ENCODE results near the gene CCNT2. TPM values are rescaled to one million over a fixed set of nuclear protein-coding genes. Genes with fewer than 3 reads are reported as not detected.

Gene CCNT2
- total RNA-seq, 4 donors from 2014 or later, result 16.1 to 29.1 (median 20.5) TPM

DNA sequence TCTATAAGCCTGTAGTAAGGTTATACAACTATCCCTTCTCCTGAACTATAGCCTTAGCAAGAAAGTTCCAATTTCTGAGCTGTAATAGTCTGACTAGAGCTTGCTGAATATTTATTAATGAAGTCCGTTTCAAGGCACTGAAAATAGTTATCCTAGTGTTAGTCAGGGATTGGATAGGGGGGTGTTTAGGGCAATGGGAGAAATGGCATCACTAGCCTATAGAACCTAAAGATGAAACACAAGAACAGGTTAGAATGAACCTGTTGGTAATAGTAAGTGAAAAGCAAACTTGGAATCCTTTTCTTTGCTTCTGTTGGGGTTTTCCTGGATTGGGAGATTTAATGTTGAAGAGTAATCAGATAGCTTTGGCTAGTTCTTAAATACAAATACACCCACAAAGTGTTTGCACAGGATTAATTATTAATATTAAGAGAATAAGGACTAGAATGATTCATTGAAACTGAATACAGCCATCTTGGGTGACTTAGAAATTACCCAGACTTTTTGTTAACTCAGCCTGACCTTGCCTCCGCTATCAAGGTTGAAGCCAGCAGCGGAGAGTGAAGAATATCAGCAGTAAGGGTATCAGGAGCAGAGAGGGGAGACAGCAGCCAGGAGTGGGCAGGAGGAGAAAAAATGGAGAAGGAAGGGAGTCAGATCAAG is 14.4 kb downstream of the CCNT2 start:
- 91% methylated on average over 3 of the region's 3 CpGs for WGBS

GRCh38 chr2:134933732-134934131 is 15.1 kb downstream of the CCNT2 start:
- TF ChIP-seq EP300 (IDR thresholded peaks at IDR 0.05) (no peak), CTCF (IDR thresholded peaks at IDR 0.05) (no peak), POLR2A (IDR thresholded peaks at IDR 0.05; ENCODE audit: low read depth) (no peak), POLR2AphosphoS5 (IDR thresholded peaks at IDR 0.05) (no peak)
- 100% methylated on average over 1 of the region's 1 CpG for WGBS
- Histone ChIP-seq H3K4me3 (no peak overlapping the region), H3K4me1 (peaks cover 22 to 74% (median 64%) of the 10 kb centered on the region in 4 donors), H3K9me3 (no peaks in the 10 kb centered on the region), H3K27ac (replicated peaks in 1 of 4) (no peak overlapping the region), H3K36me3 (peaks cover 4 to 20% (median 14%) of the 10 kb centered on the region in 4 donors), H3K27me3 (no peaks in the 10 kb centered on the region)
- no peak for DNase-seq (ENCODE audit: extremely low spot score)
- intact Hi-C loops (cut with DNase I), result no loop called here

More for the DNA sequence above, 14.4 kb downstream of the CCNT2 start:
- no peaks in the 10 kb centered on the region for H3K9me3 ChIP-seq
- H3K4me3 ChIP-seq, result no peak overlapping the region
- TF ChIP-seq POLR2A (IDR thresholded peaks at IDR 0.05; ENCODE audit: low read depth) (no peak), EP300 (IDR thresholded peaks at IDR 0.05) (no peak), POLR2AphosphoS5 (IDR thresholded peaks at IDR 0.05) (no peak), CTCF (IDR thresholded peaks at IDR 0.05) (no peak)
- DNase-seq (ENCODE audit: extremely low spot score), result no peak
- intact Hi-C loops (cut with DNase I), result no loop called here
- peaks cover 22 to 81% (median 70%) of the 10 kb centered on the region in 4 donors for H3K4me1 ChIP-seq
- H3K27me3 ChIP-seq, result no peaks in the 10 kb centered on the region
- H3K36me3 ChIP-seq, result peaks cover 0 to 13% (median 8%) of the 10 kb centered on the region in 4 donors
- H3K27ac ChIP-seq (replicated peaks in 1 of 4), result no peak overlapping the region

DNA sequence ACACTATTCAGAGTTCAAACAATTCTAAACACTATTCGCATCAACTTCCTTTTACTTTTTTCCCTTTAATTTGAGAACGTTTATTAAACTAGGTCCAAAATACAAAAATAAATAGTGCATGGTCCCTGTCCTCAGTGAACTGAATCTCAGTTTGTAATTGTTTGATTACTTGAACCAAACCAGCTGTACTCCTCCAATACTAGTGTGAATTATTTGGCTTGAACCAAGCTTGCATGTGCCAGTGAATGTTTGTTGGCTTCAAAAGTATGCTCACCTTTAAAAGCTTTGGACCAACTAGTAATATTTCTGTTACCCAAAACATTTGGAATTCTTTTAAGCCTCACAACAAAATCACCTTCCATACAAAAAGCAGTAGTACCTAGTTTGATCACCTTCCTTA is 15.5 kb downstream of the CCNT2 start:
- Histone ChIP-seq H3K4me3 (no peak overlapping the region), H3K27me3 (no peaks in the 10 kb centered on the region), H3K4me1 (peaks cover 22 to 72% (median 62%) of the 10 kb centered on the region in 4 donors), H3K27ac (replicated peaks in 1 of 4) (no peak overlapping the region), H3K36me3 (peaks cover 7 to 24% (median 17%) of the 10 kb centered on the region in 4 donors), H3K9me3 (no peaks in the 10 kb centered on the region)
- intact Hi-C loops (cut with DNase I), result no loop called here
- TF ChIP-seq POLR2AphosphoS5 (IDR thresholded peaks at IDR 0.05) (no peak), POLR2A (IDR thresholded peaks at IDR 0.05; ENCODE audit: low read depth) (no peak), CTCF (IDR thresholded peaks at IDR 0.05) (no peak)
- no peak for DNase-seq (ENCODE audit: extremely low spot score)
- WGBS, result 49% methylated on average over 2 of the region's 2 CpGs

DNA sequence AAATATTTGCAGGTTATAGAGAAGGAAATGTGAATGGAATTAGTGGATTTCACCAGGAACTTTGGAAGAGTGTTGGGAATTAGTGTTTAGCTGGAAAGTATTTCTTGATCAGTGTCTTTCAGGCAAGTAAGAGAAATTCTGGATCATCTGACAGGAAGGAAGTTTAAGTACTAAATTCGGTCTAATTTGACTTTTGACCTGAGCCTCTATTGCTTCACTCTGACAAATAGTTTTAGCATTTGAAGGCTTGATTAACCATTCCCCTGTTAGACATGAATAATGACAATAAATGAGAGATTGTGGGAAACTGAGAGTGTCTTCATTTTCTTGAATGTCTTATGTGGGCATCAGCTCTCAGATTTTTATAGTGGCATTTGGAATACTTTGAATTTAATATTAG is 16.0 kb downstream of the CCNT2 start:
- H3K27ac ChIP-seq (replicated peaks in 1 of 4), result no peak overlapping the region
- peaks cover 12 to 29% (median 22%) of the 10 kb centered on the region in 4 donors for H3K36me3 ChIP-seq
- peaks cover 22 to 71% (median 58%) of the 10 kb centered on the region in 4 donors for H3K4me1 ChIP-seq
- no peak for DNase-seq (ENCODE audit: extremely low spot score)
- no peaks in the 10 kb centered on the region for H3K9me3 ChIP-seq
- intact Hi-C loops (cut with DNase I), result no loop called here
- H3K4me3 ChIP-seq, result no peak overlapping the region
- 25% methylated on average over 1 of the region's 1 CpG for WGBS
- H3K27me3 ChIP-seq, result no peaks in the 10 kb centered on the region
- TF ChIP-seq POLR2AphosphoS5 (IDR thresholded peaks at IDR 0.05) (no peak), EP300 (IDR thresholded peaks at IDR 0.05) (no peak), POLR2A (IDR thresholded peaks at IDR 0.05; ENCODE audit: low read depth) (no peak), CTCF (IDR thresholded peaks at IDR 0.05) (no peak)

Measured in esophagus muscularis mucosa (tissue), 4 donors.